ENCODE results near the gene DUSP16. TPM values are rescaled to one million over a fixed set of nuclear protein-coding genes. Genes with fewer than 3 reads are reported as not detected.

DUSP16 gene
- total and polyA plus RNA-seq, 3 donors from 2014 or later, result 22.5 to 48.6 (median 42.1) TPM

DNA sequence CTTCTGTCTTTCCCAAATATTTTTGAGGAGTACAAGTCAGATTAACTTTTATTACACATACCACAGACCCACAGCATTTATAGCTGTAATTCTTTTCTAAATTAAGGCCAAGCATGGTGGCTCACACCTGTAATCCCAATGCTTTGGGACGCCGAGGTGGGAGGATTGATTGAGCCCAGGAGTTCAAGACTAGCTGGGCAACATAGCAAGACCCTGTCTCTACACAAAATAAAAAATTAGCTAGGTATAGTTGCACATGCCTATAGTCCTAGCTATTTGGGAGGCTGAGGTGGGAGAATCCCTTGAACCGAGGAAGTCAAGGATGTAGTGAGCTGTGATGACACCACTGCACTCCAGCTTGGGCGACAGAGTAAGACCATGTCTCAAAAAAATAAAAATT is 7.0 kb downstream of the DUSP16 start:
- Histone ChIP-seq H3K4me3 (no peak overlapping the region), H3K4me1 (peaks cover 13% of the 10 kb centered on the region), H3K9me3 (no peaks in the 10 kb centered on the region), H3K27ac (no peak overlapping the region), H3K27me3 (no peaks in the 10 kb centered on the region), H3K36me3 (ENCODE audit: low read depth, missing control alignments) (no peaks in the 10 kb centered on the region)
- DNase-seq, result no peak
- TF ChIP-seq POLR2A (IDR thresholded peaks at IDR 0.05), result no peak
- TF ChIP-seq, protein P1, sequence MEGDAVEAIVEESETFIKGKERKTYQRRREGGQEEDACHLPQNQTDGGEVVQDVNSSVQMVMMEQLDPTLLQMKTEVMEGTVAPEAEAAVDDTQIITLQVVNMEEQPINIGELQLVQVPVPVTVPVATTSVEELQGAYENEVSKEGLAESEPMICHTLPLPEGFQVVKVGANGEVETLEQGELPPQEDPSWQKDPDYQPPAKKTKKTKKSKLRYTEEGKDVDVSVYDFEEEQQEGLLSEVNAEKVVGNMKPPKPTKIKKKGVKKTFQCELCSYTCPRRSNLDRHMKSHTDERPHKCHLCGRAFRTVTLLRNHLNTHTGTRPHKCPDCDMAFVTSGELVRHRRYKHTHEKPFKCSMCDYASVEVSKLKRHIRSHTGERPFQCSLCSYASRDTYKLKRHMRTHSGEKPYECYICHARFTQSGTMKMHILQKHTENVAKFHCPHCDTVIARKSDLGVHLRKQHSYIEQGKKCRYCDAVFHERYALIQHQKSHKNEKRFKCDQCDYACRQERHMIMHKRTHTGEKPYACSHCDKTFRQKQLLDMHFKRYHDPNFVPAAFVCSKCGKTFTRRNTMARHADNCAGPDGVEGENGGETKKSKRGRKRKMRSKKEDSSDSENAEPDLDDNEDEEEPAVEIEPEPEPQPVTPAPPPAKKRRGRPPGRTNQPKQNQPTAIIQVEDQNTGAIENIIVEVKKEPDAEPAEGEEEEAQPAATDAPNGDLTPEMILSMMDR (IDR thresholded peaks at IDR 0.05), result no peak
- 85 to 97% methylated on average over 4 of the region's 4 CpGs for WGBS, 2 donors
- intact Hi-C loops (cut with DNase I; ENCODE audit: low total_unique reads), result no loop called here

DNA sequence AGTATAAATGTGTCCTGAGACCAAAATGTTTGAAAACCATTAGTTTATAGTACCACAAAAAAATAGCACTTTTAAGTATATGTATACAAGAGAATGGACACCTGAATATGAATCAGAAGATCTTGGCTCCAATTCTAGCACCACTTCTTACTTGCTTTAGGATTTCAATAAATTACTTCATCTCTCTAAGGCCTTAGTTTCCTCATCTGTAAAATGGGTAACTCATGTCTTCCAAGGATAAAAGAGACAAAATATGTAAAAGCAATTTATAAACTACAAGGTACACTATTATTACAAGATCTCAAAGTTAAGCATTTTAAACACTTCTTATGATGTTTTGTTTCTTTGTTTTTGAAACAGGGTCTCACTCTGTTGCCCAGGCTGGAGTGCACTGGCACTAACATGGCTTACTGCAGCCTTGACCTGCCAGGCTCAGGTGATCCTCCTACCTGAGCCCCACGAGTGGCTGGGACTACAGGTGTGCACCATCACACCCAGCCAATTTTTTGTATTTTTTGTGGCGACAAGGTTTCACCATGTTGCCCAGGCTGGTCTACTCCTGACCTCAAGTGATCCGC is 9.4 kb downstream of the DUSP16 start:
- no peaks in the 10 kb centered on the region for H3K27me3 ChIP-seq
- intact Hi-C loops (cut with DNase I; ENCODE audit: low total_unique reads), result no loop called here
- DNase-seq, result no peak
- no peak overlapping the region for H3K27ac ChIP-seq
- no peaks in the 10 kb centered on the region for H3K36me3 ChIP-seq (ENCODE audit: low read depth, missing control alignments)
- WGBS, 2 donors, result 93 to 97% methylated on average over 3 of the region's 3 CpGs
- TF ChIP-seq POLR2A (IDR thresholded peaks at IDR 0.05), result no peak
- TF ChIP-seq, protein P1 (IDR thresholded peaks at IDR 0.05), result no peak
- peaks cover 4% of the 10 kb centered on the region for H3K4me1 ChIP-seq
- H3K4me3 ChIP-seq, result no peak overlapping the region
- no peaks in the 10 kb centered on the region for H3K9me3 ChIP-seq

DNA sequence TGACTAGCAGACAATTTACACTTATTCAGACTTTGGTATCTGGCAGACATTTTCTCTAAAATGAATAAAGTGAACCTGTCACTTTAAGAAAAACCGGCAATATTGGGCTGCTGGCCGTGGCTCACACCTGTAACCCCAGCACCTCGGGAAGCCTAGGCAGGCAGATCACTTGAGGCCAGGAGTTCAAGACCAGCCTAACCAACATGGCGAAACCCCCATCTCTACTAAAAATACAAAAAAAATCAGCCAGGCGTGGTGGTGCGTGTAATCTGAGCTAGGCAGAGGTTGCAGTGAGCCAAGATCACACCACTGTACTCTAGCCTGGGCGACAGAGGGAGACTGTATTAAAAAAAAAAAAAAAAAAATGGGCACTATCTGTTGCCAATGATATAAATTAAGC is 11.5 kb downstream of the DUSP16 start:
- 80 to 82% methylated on average over 7 of the region's 7 CpGs for WGBS, 2 donors
- no peak overlapping the region for H3K27ac ChIP-seq
- intact Hi-C loops (cut with DNase I; ENCODE audit: low total_unique reads), result no loop called here

DNA sequence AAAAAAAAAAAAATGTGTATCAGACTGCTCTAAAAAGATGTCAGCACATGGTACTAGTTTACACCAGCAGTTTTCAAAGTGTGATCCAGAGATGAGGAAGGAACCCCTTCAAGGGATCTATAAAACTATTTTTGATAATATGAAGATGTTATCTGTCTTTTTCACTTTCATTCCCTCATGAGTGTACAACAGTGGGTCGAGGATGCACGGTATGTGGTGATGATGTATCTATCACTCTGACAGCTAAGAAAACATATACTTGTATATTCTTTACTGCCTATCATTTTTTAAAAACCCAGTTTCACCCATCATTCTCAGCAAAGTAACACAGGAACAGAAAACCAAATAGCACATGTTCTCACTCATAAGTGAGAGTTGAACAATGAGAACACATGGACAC is 12.4 kb downstream of the DUSP16 start:
- no peak for DNase-seq
- TF ChIP-seq POLR2A (IDR thresholded peaks at IDR 0.05), result no peak
- TF ChIP-seq, protein P1 (IDR thresholded peaks at IDR 0.05), result no peak
- intact Hi-C loops (cut with DNase I; ENCODE audit: low total_unique reads), result no loop called here
- H3K27ac ChIP-seq, result no peak overlapping the region
- no peak overlapping the region for H3K4me3 ChIP-seq
- WGBS, 2 donors, result 92 to 95% methylated on average over 2 of the region's 2 CpGs
- no peaks in the 10 kb centered on the region for H3K36me3 ChIP-seq (ENCODE audit: low read depth, missing control alignments)
- H3K4me1 ChIP-seq, result no peaks in the 10 kb centered on the region
- H3K27me3 ChIP-seq, result no peaks in the 10 kb centered on the region
- H3K9me3 ChIP-seq, result no peaks in the 10 kb centered on the region

More for the DNA sequence above, 11.5 kb downstream of the DUSP16 start:
- Histone ChIP-seq H3K4me1 (no peaks in the 10 kb centered on the region), H3K36me3 (ENCODE audit: low read depth, missing control alignments) (no peaks in the 10 kb centered on the region), H3K27me3 (no peaks in the 10 kb centered on the region), H3K4me3 (no peak overlapping the region), H3K9me3 (no peaks in the 10 kb centered on the region)
- DNase-seq, result no peak
- TF ChIP-seq, protein P1 (IDR thresholded peaks at IDR 0.05), result no peak
- TF ChIP-seq POLR2A (IDR thresholded peaks at IDR 0.05), result no peak

DNA sequence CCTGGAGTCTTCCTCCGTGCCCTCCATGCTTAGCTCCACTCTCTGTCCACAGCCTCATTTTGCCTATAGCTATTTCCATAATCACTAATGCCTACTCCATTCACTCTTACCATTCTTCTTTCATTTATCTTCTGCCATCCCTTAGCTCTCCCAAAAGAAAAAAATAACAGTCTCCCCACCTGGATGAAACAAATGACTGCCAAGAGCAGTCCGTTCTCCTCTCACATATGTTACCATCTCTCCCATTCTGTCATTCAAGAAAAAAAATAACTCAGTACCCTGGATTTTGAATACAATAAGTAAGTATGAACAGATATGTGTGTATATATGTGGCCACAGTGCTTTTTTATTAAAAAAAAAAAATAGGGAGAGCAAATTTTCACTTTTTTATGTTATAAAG is 13.2 kb downstream of the DUSP16 start:
- TF ChIP-seq, protein P1 (IDR thresholded peaks at IDR 0.05), result no peak
- TF ChIP-seq POLR2A (IDR thresholded peaks at IDR 0.05), result no peak
- DNase-seq, result no peak
- no peaks in the 10 kb centered on the region for H3K27me3 ChIP-seq
- H3K4me3 ChIP-seq, result no peak overlapping the region
- H3K9me3 ChIP-seq, result no peaks in the 10 kb centered on the region
- H3K4me1 ChIP-seq, result no peaks in the 10 kb centered on the region
- H3K36me3 ChIP-seq (ENCODE audit: low read depth, missing control alignments), result no peaks in the 10 kb centered on the region
- intact Hi-C loops (cut with DNase I; ENCODE audit: low total_unique reads), result no loop called here
- H3K27ac ChIP-seq, result no peak overlapping the region
- WGBS, 2 donors, result 89 to 93% methylated on average over 2 of the region's 2 CpGs
